ENCODE measurements around the gene STX3. TPM values are rescaled to one million over a fixed set of nuclear protein-coding genes. Genes with fewer than 3 reads are reported as not detected.
"Not testable (repeated sequence)": the region's sequence is repeated elsewhere in the genome, so short reads cannot be mapped to it uniquely, and the experiment has no call there.

The STX3 gene
- total RNA-seq, 1 donor: 20.9 TPM

DNA sequence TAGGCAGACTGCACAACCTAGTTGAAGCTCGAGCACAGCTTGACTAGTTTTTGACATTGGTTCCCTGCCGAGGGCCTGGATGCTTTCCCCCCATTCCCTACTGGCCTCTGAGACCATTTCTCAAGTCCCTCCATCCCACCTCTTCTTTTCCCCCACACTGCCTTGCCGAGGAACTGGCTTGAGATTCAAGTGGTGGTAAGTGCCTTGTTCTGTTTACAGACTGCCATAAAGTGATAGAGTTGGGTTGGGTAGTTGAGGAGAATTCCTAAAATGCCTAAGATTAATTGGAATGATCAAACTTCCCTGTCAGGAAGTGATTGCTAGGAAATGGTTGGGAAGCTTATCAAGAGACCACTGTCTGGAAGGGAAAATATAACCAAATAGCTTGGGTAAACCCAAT is 39.2 kb downstream of the STX3 start:
- Histone ChIP-seq H3K4me1 (ENCODE audit: insufficient read depth, low read length) (no peaks in the 10 kb centered on the region), H3K27me3 (ENCODE audit: insufficient read depth, low read length) (no peaks in the 10 kb centered on the region), H3K9me3 (ENCODE audit: low read depth, low read length) (no peaks in the 10 kb centered on the region), H3K4me3 (ENCODE audit: low read length) (no peak overlapping the region)

GRCh38 chr11:59800390-59801025 is 45.3 kb downstream of the STX3 start:
- Histone ChIP-seq H3K4me3 (ENCODE audit: low read length) (no peak overlapping the region), H3K9me3 (ENCODE audit: low read depth, low read length) (no peaks in the 10 kb centered on the region), H3K4me1 (ENCODE audit: insufficient read depth, low read length) (no peaks in the 10 kb centered on the region), H3K27me3 (ENCODE audit: insufficient read depth, low read length) (no peaks in the 10 kb centered on the region)

GRCh38 chr11:59801160-59801706 is 46.1 kb downstream of the STX3 start:
- Histone ChIP-seq H3K4me3 (ENCODE audit: low read length) (no peak overlapping the region), H3K27me3 (ENCODE audit: insufficient read depth, low read length) (no peaks in the 10 kb centered on the region), H3K4me1 (ENCODE audit: insufficient read depth, low read length) (no peaks in the 10 kb centered on the region), H3K9me3 (ENCODE audit: low read depth, low read length) (no peaks in the 10 kb centered on the region)

- Histone ChIP-seq H3K9me3 (ENCODE audit: low read depth, low read length) (no peaks in the 10 kb centered on the region), H3K4me1 (ENCODE audit: insufficient read depth, low read length) (no peaks in the 10 kb centered on the region)
Measured at GRCh38 chr11:59801981-59802638, 46.9 kb downstream of the STX3 start.

GRCh38 chr11:59802639-59803176 is 47.5 kb downstream of the STX3 start:
- Histone ChIP-seq H3K27me3 (ENCODE audit: insufficient read depth, low read length) (no peaks in the 10 kb centered on the region), H3K4me1 (ENCODE audit: insufficient read depth, low read length) (no peaks in the 10 kb centered on the region), H3K9me3 (ENCODE audit: low read depth, low read length) (no peaks in the 10 kb centered on the region), H3K4me3 (ENCODE audit: low read length) (no peak overlapping the region)

More at GRCh38 chr11:59801981-59802638, 46.9 kb downstream of the STX3 start:
- Histone ChIP-seq H3K27me3 (ENCODE audit: insufficient read depth, low read length) (no peaks in the 10 kb centered on the region), H3K4me3 (ENCODE audit: low read length) (no peak overlapping the region)

DNA sequence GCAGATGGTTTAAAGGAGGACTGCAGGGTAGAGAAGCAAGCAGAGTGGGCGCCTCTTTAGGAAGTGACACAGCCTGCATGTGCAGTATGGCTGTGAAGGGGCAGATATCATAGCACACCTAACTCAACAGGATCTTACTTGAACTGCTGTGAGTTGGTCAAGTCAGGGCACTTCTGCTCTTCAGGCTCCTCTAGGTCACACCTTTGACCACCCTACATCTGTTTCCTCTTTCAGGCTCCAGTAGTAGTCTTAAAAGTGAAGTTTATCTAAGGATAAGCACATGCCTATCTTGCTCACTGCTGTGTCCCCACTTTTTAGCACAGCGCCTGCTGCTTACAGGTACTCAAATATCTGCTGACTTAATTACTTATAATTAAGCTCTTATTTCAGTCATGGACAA is 48.9 kb downstream of the STX3 start:
- Histone ChIP-seq H3K4me1 (ENCODE audit: insufficient read depth, low read length) (peaks cover under 1% of the 10 kb centered on the region), H3K4me3 (ENCODE audit: low read length) (no peak overlapping the region), H3K27me3 (ENCODE audit: insufficient read depth, low read length) (no peaks in the 10 kb centered on the region), H3K9me3 (ENCODE audit: low read depth, low read length) (no peaks in the 10 kb centered on the region)

GRCh38 chr11:59807047-59807610 is 52.0 kb downstream of the STX3 start:
- no peaks in the 10 kb centered on the region for H3K27me3 ChIP-seq (ENCODE audit: insufficient read depth, low read length)
- peaks cover 20% of the 10 kb centered on the region for H3K4me1 ChIP-seq (ENCODE audit: insufficient read depth, low read length)
- no peak overlapping the region for H3K4me3 ChIP-seq (ENCODE audit: low read length)
- H3K9me3 ChIP-seq (ENCODE audit: low read depth, low read length): no peaks in the 10 kb centered on the region

DNA sequence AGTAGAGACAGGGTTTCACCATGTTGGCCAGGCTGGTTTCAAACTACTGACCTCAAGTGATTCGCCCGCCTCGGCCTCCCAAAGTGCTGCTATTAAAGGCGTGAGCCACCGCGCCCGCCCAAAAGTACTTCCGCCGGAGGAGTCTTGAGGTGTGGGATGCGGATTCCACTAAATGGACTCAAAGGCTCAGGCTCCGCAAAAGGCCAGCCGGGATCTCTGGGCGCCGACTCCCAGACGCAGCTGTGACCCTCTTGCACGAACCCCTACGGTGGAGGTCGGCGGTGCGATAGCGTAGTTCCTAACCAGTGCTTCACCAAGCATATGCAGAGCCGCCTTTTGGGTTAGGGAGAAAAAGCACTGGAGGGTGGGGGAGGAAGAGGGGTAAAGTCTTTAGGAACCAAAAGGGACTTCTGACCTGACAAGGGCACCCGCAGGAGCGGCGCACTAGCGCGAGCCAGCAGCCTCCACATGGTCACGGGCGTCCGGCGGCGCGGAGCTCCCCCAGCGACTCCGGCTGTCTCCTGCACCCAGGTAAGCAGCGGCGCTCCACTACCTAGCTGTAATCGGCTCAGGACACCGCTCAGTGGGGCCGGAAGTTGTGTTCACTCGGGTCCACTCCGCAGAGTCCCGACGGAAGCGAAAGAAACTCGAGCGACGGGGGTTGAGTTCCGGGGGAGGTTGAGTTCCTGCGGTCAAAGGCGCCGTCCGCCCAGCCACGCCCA is 55.2 kb downstream of the STX3 start, which contains the start of gene MRPL16:
Gene MRPL16 (minus strand): TSS at position 590 of the 722 bp plus-strand sequence. CDS start 120 bp downstream, at position 470.
- Histone ChIP-seq H3K9me3 (ENCODE audit: low read depth, low read length) (no peaks in the 10 kb centered on the region), H3K4me1 (ENCODE audit: insufficient read depth, low read length) (peaks cover 34% of the 10 kb centered on the region), H3K27me3 (ENCODE audit: insufficient read depth, low read length) (no peaks in the 10 kb centered on the region), H3K4me3 (ENCODE audit: low read length) (peak within 1 kb of the TSS; percentile 86)

GRCh38 chr11:59810911-59811259 is 55.7 kb downstream of the STX3 start:
- H3K9me3 ChIP-seq (ENCODE audit: low read depth, low read length): no peaks in the 10 kb centered on the region
- peaks cover 34% of the 10 kb centered on the region for H3K4me1 ChIP-seq (ENCODE audit: insufficient read depth, low read length)
- peak overlapping the region; percentile 86 for H3K4me3 ChIP-seq (ENCODE audit: low read length)
- no peaks in the 10 kb centered on the region for H3K27me3 ChIP-seq (ENCODE audit: insufficient read depth, low read length)

GRCh38 chr11:59812220-59812619 is 57.0 kb downstream of the STX3 start:
- H3K27me3 ChIP-seq (ENCODE audit: insufficient read depth, low read length): no peaks in the 10 kb centered on the region
- peaks cover 34% of the 10 kb centered on the region for H3K4me1 ChIP-seq (ENCODE audit: insufficient read depth, low read length)
- no peaks in the 10 kb centered on the region for H3K9me3 ChIP-seq (ENCODE audit: low read depth, low read length)
- no peak overlapping the region for H3K4me3 ChIP-seq (ENCODE audit: low read length)

GRCh38 chr11:59813364-59813763 is 58.2 kb downstream of the STX3 start:
- H3K4me3 ChIP-seq (ENCODE audit: low read length): no peak overlapping the region
- H3K4me1 ChIP-seq (ENCODE audit: insufficient read depth, low read length): peaks cover 34% of the 10 kb centered on the region
- H3K27me3 ChIP-seq (ENCODE audit: insufficient read depth, low read length): no peaks in the 10 kb centered on the region
- no peaks in the 10 kb centered on the region for H3K9me3 ChIP-seq (ENCODE audit: low read depth, low read length)

GRCh38 chr11:59814021-59814420 is 58.8 kb downstream of the STX3 start:
- Histone ChIP-seq H3K9me3 (ENCODE audit: low read depth, low read length) (no peaks in the 10 kb centered on the region), H3K4me1 (ENCODE audit: insufficient read depth, low read length) (peaks cover 41% of the 10 kb centered on the region), H3K4me3 (ENCODE audit: low read length) (no peak overlapping the region), H3K27me3 (ENCODE audit: insufficient read depth, low read length) (no peaks in the 10 kb centered on the region)

DNA sequence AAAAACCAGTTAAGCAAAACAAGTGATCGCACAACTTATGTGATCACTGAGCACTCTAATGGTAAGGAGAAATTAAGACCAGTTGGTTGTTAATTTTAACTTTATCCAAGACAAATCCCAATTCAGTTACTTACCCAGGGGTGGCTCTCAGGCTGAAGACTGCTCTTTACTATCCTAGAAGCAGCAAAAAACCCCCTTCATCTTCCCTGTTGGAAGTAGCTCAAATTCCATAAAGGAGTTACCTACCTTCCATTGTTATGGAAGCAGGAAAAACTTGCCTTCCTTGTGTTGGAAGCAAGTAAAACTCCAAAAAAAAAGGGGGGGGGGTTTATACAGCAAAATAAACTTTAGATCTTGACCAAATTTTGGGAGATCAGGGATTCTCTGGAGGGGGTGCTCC is 60.6 kb downstream of the STX3 start:
- H3K9me3 ChIP-seq (ENCODE audit: low read depth, low read length): no peaks in the 10 kb centered on the region
- peaks cover 31% of the 10 kb centered on the region for H3K4me1 ChIP-seq (ENCODE audit: insufficient read depth, low read length)
- H3K4me3 ChIP-seq (ENCODE audit: low read length): no peak overlapping the region
- H3K27me3 ChIP-seq (ENCODE audit: insufficient read depth, low read length): no peaks in the 10 kb centered on the region

DNA sequence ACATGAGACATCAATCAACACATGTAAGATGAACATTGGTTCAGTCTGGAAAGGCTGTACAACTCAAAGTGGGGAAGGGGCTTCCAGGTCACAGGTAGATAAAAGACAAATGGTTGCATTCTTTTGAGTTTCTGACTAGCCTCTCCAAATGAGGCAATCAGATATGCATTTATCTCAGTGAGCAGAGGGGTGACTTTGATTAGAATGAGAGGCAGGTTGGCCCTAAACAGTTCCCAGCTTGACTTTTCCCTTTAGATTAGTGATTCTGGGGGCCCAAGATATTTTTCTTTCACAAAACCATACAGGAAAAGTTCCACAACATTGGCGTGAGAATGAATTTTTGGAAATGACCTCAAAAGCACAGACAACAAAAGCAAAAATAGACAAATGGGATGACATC is 61.3 kb downstream of the STX3 start:
- not testable (repeated sequence) for H3K9me3 ChIP-seq (ENCODE audit: low read depth, low read length); H3K27me3 ChIP-seq (ENCODE audit: insufficient read depth, low read length); H3K4me3 ChIP-seq (ENCODE audit: low read length)
- H3K4me1 ChIP-seq (ENCODE audit: insufficient read depth, low read length): peaks cover 24% of the 10 kb centered on the region

DNA sequence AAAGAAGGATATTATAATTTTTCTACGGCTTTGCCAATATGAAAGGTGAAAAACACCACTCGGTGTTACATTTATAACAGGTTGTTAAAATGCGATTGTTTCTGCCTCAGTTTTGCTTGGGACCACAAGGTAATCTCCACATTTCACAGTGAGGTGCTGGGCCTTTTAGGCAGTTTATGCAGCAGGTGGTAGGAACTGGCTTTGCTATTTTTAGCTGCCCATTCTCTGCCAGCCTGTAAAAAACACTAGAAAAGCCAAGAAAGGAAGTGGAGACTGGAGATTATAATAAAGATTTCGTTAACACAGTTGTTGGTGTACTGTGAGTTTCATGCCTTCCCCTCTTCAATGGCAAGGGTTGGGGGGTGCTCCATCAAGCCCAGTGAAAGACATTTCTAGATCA is 63.4 kb downstream of the STX3 start:
- Histone ChIP-seq H3K4me3 (ENCODE audit: low read length) (no peak overlapping the region), H3K9me3 (ENCODE audit: low read depth, low read length) (no peaks in the 10 kb centered on the region), H3K4me1 (ENCODE audit: insufficient read depth, low read length) (peaks cover 20% of the 10 kb centered on the region), H3K27me3 (ENCODE audit: insufficient read depth, low read length) (no peaks in the 10 kb centered on the region)
